HG02884 (cell line): ENCODE results near the gene ADPRHL1.
"Not testable (repeated sequence)": the region's sequence is repeated elsewhere in the genome, so short reads cannot be mapped to it uniquely, and the experiment has no call there.

Experiments
- ATAC-seq: cut with Tn5 transposase; IDR thresholded peaks from one replicate; pipeline ENCODE4 v1.9.1; 2021; ENCODE audit warnings: mild to moderate bottlenecking, moderate library complexity; ENCODE audit not compliant: unreplicated experiment

Gene ADPRHL1

GRCh38 chr13:113374511-113375175, 78.6 kb downstream of the ADPRHL1 start:
- ATAC-seq = no peak

GRCh38 chr13:113373811-113374485, 79.3 kb downstream of the ADPRHL1 start:
- ATAC-seq = no peak

DNA sequence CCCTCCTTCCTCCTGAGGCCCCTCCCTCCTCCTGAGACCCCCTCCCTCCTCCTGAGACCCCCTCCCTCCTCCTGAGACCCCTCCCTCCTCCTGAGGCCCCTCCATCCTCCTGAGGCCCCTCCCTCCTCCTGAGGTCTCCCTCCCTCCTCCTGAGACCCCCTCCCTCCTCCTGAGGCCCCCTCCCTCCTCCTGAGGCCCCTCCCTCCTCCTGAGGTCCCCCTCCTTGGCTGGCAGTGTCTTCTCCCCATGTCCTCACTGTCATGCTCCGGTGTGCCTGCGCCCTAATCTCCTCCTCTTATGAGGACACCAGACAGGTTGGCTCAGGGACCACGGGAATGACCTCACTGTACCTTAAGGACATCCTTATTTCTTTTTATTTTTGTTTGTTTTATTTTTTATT, 81.6 kb downstream of the ADPRHL1 start:
- ATAC-seq = not testable (repeated sequence)

DNA sequence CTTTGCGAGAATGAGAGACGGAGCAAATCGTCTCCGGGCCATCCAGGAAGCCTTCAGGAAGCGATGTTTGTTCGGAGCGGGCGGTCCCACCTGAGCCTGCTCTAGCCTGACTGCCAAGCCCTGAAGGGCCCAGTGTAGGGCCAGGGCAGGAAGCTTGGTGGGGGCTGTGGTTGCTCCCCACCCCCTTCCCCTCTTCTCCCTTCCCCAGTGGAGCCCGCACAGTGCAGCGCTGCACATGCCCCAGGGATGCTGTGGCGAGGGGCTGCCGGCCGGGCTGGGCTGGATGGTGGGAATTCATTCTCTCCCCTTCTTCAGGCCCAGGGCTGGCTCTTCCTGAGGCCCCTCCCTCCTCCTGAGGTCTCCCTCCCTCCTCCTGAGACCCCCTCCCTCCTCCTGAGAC, 82.2 kb downstream of the ADPRHL1 start:
- no peak for ATAC-seq

- no peak for ATAC-seq
Observed at GRCh38 chr13:113369881-113370280, 83.4 kb downstream of the ADPRHL1 start.

- no peak for ATAC-seq
Observed at GRCh38 chr13:113369189-113369588, 84.1 kb downstream of the ADPRHL1 start.

- ATAC-seq = not testable (repeated sequence)
Observed at GRCh38 chr13:113368353-113368752, 84.9 kb downstream of the ADPRHL1 start.

DNA sequence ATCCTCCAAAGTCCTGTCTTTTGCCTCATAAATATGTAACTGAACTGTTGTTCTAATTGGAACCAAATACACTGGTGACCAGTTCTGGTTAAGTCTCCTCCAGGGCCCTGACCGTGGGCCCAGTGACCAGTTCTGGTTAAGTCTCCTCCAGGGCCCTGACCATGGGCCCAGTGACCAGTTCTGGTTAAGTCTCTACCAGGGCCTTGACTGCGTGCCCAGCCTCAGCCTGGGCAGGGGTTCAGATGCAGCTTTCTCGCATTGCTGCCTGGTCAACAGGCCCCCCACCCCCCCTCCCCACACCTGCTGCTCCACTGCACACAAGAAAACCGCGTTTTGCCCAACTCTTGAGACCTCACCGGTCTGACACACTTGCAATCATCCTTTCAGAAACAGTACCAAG, 85.5 kb downstream of the ADPRHL1 start:
- ATAC-seq = no peak

GRCh38 chr13:113367020-113367560, 86.2 kb downstream of the ADPRHL1 start:
- no peak for ATAC-seq

GRCh38 chr13:113365971-113366588, 87.2 kb downstream of the ADPRHL1 start:
- no peak for ATAC-seq

DNA sequence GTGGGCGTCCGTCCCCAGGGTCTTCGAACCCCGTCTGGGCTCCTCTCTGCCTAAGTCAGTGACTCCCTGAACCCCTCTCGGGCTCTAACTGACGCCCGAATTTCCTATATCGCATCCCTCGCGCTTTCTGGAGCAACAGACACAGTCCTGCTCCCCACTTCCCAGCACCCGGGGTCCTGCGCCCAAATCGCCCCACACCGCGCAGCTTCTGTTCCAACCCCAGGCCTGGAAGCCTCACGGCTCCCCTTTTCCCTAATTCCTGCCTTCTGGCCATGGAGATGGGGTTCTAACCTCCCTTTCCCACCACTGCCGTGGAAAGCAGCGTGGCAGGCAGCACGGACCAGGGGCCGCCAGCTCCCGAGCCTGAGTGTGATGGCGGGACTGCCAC, 87.7 kb downstream of the ADPRHL1 start:
- no peak for ATAC-seq

DNA sequence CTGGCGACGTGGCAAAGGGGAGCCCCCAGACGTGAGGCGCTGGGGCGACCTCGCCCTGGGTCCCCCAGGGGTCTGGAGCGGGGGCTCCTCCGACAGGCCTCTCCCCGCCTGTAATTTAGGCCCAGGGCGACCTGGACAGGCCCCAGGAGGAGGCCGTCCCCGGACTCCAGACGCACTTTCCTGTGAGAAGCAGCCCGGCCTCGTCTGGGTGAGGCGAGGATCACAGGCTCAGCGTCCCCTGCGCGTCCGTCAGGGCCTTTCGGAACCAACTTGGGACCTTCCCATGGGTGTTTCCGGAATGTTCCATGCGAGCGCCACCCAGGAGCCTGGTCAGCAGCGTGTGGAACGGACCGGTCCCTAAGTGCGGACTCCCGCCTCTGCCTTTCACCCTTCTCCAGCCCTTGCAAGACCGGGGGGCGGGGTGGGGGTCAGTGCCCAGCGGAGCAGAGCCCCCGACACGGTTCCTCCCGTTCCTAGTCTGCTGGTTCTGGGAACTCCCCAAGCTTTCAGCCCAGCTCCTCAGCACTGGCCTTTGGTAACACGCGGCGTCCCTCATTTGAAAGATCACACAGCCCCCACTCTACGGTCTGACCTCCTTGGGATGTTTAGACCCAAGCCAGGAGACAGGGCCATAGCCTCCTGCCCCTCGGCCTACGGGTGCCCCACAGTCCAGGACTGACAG, 88.2 kb downstream of the ADPRHL1 start:
- ATAC-seq = no peak

DNA sequence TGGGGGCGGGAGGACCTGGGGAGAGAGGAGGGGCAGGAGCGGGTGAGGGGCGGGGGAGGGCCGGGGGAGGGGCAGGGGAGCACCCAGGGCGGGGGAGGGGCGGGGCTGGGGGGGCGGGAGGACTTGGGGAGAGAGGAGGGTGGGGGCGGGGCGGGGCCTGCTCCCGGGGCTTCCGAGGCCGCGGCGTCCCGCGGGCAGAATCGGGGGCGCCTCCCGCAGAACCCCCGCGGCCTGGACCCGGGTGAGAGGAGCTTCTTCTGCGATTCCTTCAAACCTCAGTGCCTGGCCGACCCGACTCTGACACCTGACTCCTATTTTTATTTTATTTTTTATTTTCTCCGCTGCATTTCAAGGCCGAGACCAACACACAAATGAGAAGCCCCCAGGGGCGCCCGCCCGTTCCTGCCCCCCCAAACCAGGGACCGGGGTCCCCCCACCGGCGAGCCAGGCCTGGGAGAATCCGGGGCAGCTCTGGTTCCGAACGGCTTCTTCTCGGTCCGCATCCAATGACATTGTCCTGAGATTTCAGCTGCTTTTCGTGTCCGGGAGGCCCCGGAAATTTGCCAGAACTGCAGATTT, 88.9 kb downstream of the ADPRHL1 start:
- ATAC-seq = no peak

GRCh38 chr13:113361406-113361805, 91.9 kb downstream of the ADPRHL1 start:
- no peak for ATAC-seq

DNA sequence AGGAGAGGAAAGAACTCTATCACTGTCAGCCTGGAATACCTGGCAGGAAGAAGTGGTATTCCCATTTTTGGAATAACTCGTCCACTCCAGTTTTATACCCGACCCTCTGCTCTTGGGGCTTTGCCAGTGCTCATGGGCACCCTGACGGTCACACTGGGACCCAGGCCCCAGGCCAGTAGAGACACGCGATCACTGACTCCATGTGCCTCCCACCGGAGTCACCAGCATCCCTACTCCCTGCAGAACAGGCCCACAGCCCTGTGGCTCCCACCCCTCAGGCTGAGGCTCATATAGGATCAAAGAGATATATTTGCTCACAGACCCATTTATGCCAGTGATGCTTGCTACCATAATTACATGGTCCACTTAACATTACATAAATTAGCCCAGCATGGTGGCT, 92.8 kb downstream of the ADPRHL1 start:
- no peak for ATAC-seq

DNA sequence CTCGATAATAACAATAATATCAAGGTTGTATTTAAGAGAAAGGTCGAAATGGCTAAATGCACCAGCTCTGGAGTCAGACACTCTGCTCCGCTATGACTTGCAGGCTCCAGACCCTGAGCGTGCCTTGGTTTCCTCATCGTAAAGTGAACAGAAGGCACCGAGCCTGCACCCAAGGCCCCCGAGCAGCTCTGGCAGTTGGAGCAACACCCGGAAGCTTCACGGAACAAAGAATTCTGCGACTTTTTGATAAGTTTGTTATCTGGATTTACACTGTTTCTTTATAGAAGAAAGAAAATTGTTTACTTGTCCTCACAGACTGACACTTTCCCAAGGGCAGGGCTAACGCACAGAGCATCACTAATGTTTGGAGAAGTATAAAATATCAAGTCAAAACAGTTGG, 93.7 kb downstream of the ADPRHL1 start:
- no peak for ATAC-seq

DNA sequence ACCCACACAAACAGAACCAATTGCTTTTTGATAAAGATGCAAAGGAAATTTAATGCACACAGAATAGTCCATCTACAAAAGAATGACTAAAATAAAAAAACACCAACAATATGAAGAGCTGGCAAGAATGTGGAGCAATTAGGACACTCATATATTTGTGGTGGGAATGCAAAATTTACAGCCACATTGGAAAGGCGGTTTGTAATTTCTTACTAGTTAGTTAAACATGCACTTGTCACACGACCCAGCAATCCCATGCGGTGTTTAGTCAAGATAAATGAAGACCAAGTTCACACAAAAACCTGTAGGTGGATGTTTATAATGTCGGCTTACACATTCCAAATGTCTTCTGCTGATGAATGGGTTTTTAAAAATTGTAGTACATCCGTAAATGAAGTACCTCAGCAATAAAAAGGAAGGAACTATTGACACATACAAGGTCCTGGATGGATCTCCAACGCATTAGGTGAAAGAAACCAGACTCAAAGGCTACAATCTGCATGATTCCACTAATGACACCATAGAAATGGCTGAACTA, 94.6 kb downstream of the ADPRHL1 start:
- ATAC-seq = no peak

- no peak for ATAC-seq
Observed at GRCh38 chr13:113357529-113357928, 95.8 kb downstream of the ADPRHL1 start.

- no peak for ATAC-seq
Observed at GRCh38 chr13:113356596-113356995, 96.7 kb downstream of the ADPRHL1 start.

GRCh38 chr13:113355621-113356020, 97.7 kb downstream of the ADPRHL1 start:
- ATAC-seq = no peak
